Stimulated activated CD8-positive, alpha-beta memory T cell treated with anti-CD3 and anti-CD28 coated beads, Interleukin-12 subunit alpha, Interleukin-12 subunit beta, amount 100 ng/mL, for 24 hours (primary cell): ENCODE data around the gene LRRC36.

Experiments
- DNase-seq: peaks from one replicate; pipeline ENCODE4 v3.0.0-alpha.2; 2020; ENCODE audit errors: extremely low read depth

The LRRC36 gene

DNA sequence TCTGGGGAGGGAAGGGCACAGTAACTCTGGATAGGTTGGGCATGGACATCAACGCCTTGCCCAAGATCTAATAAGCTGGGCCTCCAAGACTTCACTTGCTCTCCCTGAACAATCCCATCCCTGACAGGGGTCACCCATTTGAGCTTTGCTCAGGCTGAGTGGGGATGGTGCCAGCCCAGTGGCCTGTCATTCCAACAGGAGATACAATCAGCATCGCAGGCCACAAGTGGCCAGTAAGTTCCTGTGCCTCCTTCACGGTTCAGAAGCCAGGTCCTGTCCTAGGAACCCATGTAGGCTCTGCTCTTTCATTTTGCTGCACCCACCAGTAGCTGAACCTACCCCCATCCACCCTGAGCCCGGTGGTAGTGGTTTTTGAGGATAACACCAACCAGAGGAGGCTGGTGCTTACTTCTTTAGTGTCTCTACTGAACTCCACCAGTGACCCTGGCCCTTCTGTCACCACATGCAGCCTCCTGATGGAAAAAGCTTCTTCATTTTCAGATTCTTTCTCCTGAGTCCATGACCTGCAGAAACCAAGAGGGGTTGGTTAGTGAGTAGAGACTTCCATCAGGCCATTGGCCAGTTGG, 32.4 kb upstream of the LRRC36 start:
- no peak for DNase-seq

DNA sequence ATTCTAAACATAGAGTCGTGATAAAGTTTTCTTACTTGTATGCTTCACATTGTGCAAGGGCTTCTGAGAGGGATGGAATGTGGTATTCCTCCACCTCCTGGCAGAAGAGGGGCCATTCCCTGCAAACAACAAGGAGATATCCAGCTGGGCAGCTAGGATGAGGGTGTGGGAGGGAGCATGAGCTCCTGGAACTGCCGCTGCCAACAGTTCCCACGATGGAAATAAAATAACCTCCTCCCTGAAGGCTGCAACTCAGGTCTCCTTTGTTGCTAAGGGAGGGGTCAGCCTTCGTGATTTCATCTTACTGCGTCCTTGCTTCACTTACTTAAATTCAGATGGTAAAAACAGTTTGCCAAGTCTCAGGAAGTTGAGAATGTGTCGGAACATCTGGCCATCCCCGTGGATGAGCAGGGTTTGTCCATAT, 31.7 kb upstream of the LRRC36 start:
- no peak for DNase-seq

DNA sequence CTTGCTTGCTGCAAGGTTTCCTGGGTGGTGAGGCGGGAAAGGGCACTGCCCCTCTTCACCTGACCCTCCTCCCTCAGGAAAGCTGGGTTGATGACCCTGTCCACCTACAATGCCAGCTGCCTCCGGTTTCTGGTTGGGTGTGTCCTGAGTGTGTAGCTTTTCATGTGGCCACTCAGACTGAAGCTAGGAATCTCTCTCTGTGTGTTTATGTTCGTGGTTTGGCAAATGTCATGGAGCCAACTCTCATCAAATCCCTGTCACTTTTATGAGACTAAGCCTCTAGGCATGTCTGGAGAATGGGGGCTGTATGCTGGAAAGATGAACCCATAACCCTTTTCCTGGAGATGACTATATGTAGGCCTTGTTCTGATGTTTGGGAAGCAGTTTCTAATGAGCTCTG, 30.2 kb upstream of the LRRC36 start:
- no peak for DNase-seq

DNA sequence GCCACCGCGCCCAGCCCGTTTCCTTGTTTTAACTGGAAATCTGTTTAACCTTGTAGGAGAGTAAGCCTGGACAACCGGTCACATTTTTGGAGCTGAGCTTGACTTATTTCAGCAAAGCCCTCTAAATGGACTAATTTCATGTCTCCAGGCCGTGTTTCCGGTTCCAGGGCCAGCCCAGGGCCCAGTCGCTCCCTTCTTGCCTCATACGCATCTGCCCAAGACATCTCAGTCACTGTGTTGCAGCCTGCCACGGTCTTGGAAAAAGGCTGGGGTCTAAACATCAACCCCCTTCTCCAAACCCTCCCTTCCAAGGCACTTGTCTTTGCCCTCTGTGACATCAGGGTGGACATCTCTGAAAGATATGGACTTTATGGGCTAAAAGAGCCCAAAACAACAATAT, 28.3 kb upstream of the LRRC36 start:
- DNase-seq = no peak

DNA sequence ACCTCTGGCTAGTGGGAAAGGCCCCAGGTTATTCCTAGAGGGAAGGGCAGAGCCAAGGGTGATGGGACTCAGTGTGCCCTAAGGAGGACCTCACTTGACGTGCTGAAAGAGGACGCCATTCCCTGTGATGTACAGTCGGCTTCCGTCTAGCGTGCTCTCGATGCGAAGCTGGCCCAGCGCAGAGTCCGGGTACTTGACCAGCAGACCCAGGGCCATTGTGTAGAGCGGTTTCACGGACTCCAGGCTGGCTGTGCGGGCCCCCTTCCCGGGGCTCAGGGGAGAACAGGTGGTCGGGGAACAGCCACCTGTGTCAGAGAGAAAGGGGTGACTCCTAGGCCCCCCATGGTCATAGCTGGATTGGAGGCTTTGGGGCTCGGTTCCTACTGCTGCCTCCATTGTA, 27.3 kb upstream of the LRRC36 start:
- no peak for DNase-seq

DNA sequence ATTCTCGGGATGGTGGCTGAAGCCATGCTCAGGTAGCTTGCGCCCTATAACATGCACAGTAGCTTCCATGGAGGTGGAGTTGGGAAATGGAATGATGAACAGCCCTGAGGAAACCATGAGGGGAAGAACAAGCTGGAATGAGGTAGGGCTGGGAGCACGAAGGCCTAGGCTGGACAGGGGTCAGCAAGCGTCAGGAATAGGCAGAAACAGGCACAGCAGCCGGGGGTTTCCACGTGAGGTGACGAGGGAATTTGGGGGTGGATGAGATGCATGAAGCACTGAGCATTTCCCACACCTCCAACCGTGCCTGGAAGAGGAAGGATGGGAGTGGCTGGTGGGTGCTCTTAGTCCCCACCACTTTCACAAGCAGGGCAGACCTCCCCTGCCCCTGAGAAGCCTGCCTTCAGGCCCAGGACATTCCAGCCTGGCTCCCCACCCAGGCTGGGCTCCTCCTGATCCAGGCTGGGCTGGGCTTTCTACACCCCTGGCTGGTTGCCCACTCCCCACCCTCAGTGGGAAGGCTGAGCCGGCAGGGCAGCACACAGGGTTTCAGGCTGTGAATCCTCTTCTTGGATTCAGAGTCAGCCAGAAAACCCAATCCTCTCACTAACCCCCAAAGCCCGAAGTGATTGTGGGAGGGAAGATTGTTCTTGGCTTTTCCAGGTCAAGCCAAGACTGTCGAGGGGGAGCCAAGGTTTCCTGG, 25.4 kb upstream of the LRRC36 start:
- no peak for DNase-seq

DNA sequence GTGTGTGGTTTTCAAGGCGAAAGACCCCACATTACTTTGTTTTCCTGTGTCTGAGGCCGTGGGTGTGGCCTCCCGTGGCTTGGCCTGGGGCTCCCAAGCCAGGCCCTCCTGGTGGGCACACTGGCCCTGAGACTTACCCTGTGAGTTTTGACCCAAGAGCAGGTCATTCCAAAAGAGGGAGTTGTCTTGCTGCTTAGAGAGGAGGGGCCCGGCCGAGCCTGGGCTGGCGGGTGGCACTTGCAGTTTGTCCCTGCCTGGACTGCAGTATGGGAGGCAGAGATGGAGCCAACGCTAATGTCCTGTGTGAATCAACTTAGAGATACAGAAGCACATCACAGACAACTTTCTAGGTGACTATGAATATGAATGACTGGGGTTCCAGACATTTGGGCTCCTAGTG, 24.5 kb upstream of the LRRC36 start:
- no peak for DNase-seq

DNA sequence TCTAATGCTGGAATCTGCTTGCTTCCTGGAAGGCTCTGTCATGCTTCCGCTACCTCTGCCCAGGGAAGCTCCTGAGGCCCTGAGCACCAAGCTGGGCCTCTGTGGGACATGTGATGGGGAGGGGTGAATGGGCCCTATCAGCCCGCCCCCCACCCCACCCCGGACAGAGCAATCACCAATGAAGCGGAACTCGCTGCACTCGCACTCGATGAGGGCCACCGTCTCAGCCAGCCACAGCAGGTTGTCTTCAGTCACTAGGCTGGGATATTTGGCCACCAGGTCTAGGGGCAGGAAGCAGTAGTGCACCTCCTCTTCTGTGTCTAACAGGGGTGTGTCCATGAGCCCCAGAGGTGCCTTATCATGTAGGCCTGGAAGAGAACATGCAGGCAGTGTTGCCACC, 23.6 kb upstream of the LRRC36 start:
- no peak for DNase-seq

DNA sequence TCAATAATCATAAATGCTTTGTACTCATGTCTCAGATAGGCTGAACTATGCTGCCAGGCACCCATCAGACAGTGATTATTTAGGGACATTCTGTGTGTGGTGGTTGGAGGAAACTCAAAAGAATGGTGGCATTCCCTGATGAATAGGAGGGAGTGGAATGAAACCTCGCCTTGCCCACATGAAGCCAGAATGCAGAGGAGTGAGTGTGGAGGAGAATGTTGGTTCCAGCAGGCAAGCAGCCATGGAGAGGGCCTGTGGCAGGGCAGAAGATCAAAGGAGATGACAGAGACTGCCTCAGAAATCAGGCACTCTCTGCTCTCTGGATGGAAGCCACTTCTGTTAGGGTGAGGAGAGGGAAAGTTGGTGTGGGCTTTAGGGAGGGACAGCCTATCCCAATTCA, 22.6 kb upstream of the LRRC36 start:
- DNase-seq = no peak

DNA sequence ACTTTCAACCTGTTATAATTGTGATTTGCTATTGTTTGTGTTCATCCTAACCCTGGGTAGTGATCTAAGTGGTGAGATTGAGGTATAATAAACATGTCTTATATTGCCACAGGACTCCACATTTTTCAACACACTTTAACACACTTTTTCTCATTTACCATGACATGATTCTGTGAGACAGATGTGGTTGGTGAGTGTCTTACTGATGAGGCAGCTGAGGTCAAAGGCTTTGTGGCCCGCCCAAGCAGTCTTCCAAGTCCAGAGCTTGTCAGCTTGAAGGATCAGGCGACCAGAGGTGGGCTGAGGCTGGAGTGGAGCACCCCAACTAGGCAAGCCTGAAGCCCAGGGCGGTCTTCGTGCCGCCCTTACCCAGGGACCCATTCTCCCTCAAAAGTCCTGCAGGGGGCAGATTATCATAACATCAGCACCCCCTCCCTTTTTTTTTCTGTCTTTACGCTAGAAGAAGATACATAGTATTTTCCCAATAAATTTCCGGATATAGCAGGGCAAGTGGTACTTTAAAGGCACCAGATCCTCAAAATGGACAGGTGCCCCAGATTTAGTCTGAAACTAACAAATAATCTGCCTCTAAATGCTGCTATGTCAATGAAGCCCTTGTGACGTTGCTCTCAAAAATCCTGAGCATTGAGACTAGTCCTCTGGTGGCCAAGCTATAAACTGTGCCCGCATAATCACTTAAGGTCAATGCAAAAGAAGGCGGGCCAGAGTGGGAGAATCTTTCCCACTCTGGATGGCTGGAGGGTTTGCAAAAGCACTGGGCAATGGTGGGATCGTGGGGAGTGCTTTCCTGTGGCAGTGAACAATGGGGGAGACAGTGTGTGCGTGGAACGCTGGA, 21.2 kb upstream of the LRRC36 start:
- DNase-seq = no peak

DNA sequence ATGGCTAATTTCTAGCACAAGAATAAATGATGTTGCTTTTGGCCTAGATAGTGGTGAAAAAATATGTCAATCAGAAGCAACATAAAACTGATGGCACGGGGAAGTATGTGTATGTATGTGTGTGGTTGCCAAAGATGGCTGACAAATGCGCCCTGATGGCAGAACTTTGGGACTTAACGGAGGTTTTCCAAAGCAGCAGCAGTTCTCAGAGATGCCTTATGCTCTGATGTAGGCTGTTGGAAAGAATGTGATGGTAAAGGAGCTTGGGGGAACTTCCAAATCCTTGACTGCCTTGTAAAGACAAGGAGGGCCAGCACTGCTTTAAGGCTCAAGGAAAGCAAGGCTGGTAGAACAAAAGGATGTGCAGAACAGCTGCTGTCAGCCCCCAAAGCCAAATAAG, 16.1 kb upstream of the LRRC36 start:
- DNase-seq = no peak

DNA sequence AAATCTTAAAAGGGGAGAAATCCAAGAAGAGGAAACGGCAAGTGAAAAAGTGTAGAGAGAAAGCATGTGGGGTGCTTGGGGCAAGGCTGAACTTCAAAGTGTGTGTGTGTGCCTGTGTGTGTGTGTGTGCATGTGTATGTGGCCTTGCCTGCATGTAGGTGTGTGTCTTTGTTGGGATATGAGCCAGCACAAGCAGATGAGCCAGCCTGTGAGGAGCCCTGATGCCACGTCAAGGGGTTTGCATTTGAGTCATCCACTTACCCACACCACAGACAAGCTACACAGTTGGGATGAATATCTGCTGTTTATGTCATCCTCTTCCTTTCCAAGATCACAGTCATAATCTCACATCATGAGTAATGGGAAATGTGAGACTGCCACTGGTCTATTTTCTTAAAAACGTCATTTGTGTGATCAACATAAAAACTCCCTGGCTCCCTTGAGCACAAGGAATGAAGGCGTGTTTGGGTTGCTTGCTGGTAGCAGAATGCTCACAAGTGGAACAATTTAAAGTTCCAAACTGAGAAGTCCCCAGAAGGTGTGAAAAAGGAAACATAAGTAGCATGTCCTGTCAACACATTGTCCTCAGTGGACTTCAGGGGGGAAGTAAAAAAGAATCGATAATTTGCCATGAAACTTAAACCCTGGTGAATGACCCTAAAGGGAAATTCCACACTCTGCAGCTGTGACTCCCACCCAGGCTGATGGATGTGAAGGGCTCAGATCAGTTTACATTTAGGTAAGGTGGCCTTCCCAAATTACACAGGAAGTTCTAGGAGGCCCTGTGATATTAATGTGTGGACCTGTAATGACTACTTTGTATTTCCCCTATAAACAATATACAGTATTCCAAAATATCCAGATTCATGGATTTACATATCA, 14.8 kb upstream of the LRRC36 start:
- peak; percentile 53 for DNase-seq

DNA sequence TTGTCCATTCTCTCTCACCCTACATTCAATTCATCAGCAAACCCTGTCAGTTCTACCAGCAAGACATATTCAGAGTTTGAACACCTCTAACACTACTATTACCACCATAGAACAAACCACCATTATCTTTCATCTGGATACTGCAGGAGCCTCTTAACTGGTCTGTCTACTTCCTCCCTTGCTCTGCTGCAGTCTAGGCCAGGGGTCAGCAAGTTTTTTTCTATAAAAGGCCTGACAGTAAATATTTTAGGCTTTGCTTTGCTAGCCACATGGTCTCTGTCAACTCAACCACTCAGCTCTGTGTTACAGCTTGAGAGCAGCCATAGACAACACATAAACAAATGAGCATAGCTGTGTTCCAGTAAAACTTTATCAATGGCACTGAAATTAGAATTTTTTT, 13.9 kb upstream of the LRRC36 start:
- DNase-seq = no peak

DNA sequence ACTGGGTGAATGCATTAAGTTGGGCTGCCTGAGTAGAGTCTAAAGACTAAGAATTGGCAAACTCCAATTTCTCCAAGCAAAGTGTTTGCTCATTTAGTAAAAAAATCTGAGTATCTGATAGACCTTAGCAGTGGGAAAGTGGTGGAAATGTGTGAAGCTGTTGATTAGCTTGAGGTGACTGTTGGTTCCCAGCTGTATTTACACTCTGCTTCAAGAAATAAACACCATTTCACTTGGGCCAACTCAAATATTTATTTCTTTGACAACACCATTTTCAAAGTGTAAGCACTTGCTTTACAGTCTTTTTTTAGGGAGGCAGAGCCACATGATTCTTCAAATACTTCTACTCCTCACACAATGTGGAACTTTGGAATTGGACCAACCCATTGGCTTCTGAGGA, 8.8 kb upstream of the LRRC36 start:
- no peak for DNase-seq

DNA sequence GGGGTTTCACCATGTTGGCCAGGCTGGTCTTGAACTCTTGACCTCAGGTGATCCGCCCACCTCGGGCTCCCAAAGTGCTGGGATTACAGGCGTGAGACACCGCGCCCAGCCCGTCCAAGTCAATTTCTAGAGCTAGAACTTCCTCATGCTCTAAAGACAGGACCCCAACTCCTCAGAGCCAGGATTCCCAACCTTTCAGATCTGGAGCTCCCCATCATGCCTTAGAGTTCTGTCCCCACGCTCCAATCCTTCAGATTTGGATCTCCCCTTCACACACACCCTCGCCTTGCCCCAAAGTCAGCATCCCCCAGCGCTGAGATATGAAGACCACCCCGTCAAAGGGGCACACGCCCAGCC, 522 bp upstream of the LRRC36 start:
- DNase-seq = no peak

DNA sequence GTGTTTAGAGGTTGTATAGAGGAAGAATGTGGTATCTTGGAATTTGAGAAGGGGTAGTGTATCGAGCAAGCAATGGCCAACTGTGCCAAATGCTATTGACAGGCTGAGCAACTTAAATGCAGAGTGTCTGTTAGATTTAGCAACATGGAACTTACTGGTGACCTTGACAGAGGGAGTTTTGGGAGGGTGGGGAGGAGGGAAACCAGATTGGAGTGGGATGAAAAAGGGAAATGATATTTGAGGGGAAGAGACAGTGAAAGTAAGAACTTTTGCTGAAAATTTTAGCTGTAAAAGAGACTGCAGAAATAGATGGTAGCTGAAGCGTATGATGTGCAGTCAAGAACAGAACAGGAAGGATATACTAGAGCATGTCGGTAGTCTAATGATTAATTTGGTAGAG, 1.1 kb downstream of the LRRC36 start:
- DNase-seq = no peak

DNA sequence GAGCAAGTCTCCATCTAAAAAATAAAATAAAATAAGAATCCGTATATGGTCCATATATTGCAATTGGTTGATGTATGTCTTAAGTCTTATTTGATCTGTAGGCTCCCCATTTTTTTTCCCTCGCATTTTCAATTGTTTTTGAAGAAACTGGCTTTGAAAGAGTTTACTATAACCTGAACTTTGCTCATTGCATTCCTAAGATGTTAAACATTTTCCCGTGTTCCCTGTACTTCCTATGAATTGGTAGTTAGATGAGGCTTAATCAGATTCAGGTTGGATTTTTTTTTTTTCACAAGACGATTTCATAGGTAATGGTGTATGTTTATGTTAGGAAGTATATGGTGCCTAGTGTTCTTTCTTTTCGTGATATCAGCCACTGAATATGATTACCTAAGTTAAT, 3.3 kb downstream of the LRRC36 start:
- no peak for DNase-seq

DNA sequence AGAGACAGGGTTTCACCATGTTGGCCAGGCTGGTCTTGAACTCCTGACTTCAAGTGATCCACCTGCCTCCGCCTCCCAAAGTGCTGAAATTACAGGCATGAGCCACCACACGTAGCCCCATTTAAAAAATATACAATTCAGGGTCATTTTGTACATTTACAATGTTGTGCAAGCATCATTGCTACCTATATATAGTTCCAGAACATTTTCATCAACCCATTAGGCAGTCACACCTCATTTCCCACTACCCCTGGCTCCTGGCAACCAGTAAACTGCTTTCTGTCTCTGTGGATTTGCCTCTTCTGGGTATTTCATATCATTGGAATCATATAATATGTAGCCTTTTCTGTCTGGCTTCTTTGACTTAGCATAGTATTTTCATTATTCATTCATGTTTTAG, 6.7 kb downstream of the LRRC36 start:
- no peak for DNase-seq

DNA sequence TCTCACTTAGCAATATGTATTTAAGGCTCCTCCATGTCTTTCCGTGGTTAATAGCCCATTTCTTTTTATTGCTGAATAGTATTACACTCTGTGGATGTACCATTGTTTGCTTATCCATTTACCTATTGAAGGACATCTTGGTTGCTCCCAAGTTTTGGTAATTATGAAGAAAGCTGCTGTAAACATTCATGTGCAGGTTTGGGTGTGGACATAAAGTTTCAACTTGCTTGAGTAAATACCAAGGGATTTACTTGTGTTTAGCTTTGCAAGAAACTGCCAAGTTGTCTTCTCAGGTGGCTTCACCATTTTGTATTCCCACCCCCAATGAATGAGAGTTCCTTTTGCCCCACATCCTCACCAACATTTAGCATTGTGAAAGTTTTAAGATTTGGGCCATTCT, 9.5 kb downstream of the LRRC36 start:
- DNase-seq = no peak

DNA sequence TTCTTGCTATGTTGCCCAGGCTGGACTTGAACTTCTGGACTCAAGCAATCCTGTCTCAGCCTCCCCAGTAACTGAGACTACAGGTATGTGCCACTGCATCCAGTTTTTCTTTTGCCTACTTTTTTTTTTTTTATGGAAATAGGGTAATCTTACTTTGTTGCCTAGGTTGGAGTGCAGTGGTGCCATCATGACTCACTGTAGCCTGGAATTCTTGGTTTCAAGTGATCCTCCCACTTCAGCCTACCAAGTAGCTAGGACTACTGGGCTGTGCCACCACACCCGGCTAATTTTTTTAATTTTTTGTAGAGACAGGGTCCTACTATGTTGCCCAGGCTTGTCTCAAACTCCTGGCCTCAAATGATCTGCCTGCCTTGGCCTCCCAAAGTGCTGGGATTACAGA, 10.0 kb downstream of the LRRC36 start:
- DNase-seq = no peak

DNA sequence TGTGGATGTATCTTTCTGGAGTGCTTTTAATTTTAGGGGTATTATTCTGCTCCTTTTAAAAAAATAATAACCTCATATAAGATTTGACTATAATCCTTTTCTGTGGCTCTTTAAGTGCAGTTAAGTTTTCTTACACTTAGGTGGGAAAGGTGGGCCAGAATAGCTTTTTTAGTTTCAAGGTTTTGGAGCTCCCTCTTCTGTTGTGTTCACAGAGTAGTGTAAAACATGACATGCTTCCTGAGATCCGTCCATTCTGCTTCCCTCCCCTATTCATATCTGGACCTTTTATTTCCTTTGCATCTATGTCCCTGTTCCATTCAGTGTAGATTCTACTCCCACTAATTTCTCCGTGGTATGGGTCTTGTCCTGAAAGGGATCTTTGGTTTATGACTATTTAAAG, 12.8 kb downstream of the LRRC36 start:
- no peak for DNase-seq

DNA sequence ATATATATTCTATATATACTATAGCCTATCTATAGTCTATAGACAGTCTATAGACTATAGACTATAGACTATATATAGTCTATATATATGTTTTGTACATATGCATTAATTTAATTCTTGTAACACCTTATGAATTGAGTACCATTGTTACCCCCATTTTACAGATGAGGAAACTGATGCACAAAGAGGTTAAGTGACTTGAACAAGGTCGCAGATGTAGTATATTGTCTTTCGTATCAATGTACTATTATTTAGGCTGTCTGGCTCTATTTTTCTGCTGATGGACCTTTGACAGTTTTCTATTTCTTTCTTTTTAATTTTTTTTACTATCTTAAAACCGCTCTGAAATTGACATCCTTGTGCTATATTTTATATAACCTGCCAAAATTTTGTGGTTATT, 14.6 kb downstream of the LRRC36 start:
- DNase-seq = no peak
